ENCODE measurements around the gene YWHAG.
"Not testable (repeated sequence)": the region's sequence is repeated elsewhere in the genome, so short reads cannot be mapped to it uniquely, and the experiment has no call there.

YWHAG gene

DNA sequence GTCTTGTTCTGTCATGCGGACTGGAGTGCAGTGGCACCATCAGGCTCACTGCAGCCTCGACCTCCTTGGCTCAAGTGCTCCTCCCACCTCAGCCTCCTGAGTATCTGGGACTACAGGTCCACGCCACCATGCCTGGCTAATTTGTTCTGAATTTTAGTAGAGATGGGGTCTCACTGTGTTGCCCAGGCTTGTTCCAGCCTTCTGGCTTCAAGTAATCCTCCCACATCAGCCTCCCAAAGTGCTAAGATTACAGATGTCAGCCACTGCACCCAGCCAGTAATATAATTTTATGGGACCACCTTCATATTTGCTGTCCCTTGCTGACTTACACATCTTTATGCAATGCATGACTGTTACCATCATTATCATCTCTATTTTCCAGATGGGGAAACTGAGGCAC, 57.8 kb downstream of the YWHAG start:
- TF ChIP-seq TAF1 (IDR thresholded peaks at IDR 0.05; ENCODE audit: borderline replicate concordance, low read depth, low read length) = no peak
- no peak for TF ChIP-seq POLR2AphosphoS5 (IDR thresholded peaks at IDR 0.05; ENCODE audit: low read depth, low read length)
- TF ChIP-seq POLR2A (IDR thresholded peaks at IDR 0.05; ENCODE audit: low read depth, low read length) = no peak
- FAIRE-seq (no peak), DNase-seq (ENCODE audit: insufficient read length) (no peak)

DNA sequence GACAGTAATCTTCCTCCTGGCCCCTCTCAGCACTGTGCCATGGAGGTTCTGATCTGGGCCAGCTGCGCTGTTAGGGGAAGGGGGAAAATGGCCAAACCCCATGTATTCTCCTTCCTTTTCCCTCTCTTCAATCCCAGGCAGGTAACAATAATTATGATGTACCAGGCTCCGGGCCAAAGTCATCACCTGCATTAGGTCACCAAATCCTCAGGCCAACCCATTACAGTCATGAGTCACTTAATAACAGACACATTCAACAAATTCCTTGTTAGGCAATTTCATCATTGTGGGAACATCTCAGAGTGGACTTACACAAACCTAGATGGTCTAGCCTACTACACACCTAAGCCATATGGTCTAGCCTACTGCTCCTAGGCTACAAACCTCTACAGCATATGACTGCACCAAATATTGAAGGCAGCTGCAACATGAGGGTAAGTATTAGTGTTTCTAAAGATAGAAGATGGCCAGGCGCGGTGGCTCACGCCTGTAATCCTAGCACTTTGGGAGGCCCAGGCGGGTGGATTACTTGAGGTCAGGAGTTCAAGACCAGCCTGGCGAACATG, 58.5 kb downstream of the YWHAG start:
- no peak for DNase-seq (ENCODE audit: insufficient read length)
- FAIRE-seq = no peak
- TF ChIP-seq POLR2A (IDR thresholded peaks at IDR 0.05; ENCODE audit: low read depth, low read length) = no peak

- DNase-seq (ENCODE audit: insufficient read length) (no peak), FAIRE-seq (no peak)
- no peak for TF ChIP-seq POLR2A (IDR thresholded peaks at IDR 0.05; ENCODE audit: low read depth, low read length)
- no peak for TF ChIP-seq POLR2AphosphoS5 (IDR thresholded peaks at IDR 0.05; ENCODE audit: low read depth, low read length)
- TF ChIP-seq TAF1 (IDR thresholded peaks at IDR 0.05; ENCODE audit: borderline replicate concordance, low read depth, low read length) = no peak
Observed at GRCh38 chr7:76296743-76297740, 61.7 kb downstream of the YWHAG start.

GRCh38 chr7:76294344-76295024, 64.3 kb downstream of the YWHAG start:
- TF ChIP-seq TAF1 (IDR thresholded peaks at IDR 0.05; ENCODE audit: borderline replicate concordance, low read depth, low read length) = peak; percentile 26; the same call in 1 of the 2 replicates
- TF ChIP-seq POLR2AphosphoS5 (IDR thresholded peaks at IDR 0.05; ENCODE audit: low read depth, low read length) = no peak
- no peak for DNase-seq (ENCODE audit: insufficient read length)
- FAIRE-seq = no peak

DNA sequence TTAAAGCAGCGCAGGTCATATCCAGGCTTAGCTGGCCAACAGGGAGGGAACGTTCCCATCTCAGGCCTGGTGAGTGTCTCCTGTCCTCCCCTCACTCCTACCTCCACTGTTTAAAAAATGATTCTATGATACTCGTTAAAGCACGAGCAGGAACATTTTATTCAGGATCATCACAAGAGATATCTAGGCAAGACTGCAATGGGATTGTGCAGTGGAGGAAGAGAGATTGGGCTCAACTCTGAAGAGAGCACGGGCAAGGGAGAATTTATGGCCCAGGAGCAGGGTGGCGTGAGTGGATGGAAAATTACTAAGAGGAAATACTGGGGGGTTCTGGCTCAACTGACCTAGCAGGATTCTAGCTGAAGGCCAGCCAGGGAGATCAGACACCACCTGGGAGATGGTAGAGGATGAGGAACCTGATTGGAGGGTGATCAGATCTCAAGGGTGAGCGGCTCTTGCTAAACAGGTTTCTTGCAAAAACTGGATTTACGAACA, 65.3 kb downstream of the YWHAG start:
- no peak for FAIRE-seq
- no peak for TF ChIP-seq POLR2A (IDR thresholded peaks at IDR 0.05; ENCODE audit: low read depth, low read length)
- TF ChIP-seq POLR2AphosphoS5 (IDR thresholded peaks at IDR 0.05; ENCODE audit: low read depth, low read length) = no peak
- no peak for TF ChIP-seq TAF1 (IDR thresholded peaks at IDR 0.05; ENCODE audit: borderline replicate concordance, low read depth, low read length)

GRCh38 chr7:76292911-76293310, 65.9 kb downstream of the YWHAG start:
- FAIRE-seq; DNase-seq (ENCODE audit: insufficient read length): not testable (repeated sequence)

More for the DNA sequence above, 65.3 kb downstream of the YWHAG start:
- DNase-seq (ENCODE audit: insufficient read length) = no peak

DNA sequence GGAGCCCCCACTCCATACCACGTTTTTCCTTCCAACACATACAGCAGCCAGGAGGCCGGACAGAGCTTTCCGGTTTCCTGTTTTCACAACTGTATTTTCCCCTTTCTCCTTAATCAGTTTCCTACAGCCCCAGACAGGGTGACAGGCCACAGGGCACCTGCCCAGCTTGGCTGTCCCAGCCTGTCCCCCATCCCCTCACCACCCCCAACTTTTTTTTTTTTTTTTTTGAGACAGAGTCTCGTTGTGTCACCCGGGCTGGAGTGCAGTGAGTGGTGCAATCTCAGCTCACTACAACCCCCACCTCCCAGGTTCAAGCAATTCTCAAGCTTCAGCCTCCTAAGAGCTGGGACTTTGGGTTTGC, 66.6 kb downstream of the YWHAG start:
- FAIRE-seq = no peak

DNA sequence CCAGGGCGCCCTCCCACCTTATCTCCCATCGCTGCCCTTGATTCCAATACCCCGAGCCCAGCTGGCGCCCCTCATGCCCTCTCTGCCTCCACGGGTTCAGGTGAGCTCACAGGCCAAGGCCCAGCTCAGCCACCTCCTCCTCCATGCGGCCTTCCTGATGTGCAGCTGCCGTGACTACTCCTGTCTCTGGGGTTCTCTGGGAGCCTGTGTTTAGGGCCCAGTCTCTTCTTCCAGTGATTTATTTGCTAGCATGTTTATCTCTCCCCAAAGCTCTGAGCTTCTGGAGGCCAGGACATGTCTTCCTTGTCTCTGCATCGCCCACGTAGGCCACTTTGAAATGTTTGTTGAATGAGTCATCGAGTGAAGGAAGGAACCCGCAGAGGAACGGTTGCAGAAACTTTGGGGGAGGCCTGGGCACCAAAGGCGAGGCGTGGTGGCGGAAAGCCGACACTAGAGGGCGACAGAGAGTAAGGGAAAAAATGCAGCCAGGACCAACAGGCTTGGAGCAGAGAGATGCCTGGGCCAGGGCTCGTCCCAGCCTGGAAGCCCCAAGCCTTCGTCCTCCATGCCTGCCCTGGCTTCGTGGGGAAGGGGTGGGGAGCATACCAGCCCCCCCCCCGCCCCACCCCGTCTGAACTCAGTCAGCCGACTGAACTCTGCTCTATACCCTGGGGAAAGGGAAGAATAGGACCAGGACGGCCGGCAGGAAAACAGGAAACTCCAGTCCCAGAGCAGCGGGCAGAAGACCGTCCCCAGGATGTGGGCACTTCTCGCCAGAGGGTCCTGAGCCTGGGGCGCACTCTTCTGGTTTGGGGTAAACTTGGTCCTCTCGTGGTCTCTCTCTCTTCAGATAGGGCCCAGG, 67.2 kb downstream of the YWHAG start:
- DNase-seq (ENCODE audit: insufficient read length) = peak; percentile 88
- FAIRE-seq = peak; percentile 70
- TF ChIP-seq POLR2AphosphoS5 (IDR thresholded peaks at IDR 0.05; ENCODE audit: low read depth, low read length) (no peak), TAF1 (IDR thresholded peaks at IDR 0.05; ENCODE audit: borderline replicate concordance, low read depth, low read length) (no peak), POLR2A (IDR thresholded peaks at IDR 0.05; ENCODE audit: low read depth, low read length) (no peak)

More for the DNA sequence above, 66.6 kb downstream of the YWHAG start:
- no peak for DNase-seq (ENCODE audit: insufficient read length)
- TF ChIP-seq TAF1 (IDR thresholded peaks at IDR 0.05; ENCODE audit: borderline replicate concordance, low read depth, low read length) (no peak), POLR2AphosphoS5 (IDR thresholded peaks at IDR 0.05; ENCODE audit: low read depth, low read length) (no peak), POLR2A (IDR thresholded peaks at IDR 0.05; ENCODE audit: low read depth, low read length) (no peak)

GRCh38 chr7:76290847-76291350, 67.9 kb downstream of the YWHAG start:
- FAIRE-seq; DNase-seq (ENCODE audit: insufficient read length): not testable (repeated sequence)

- DNase-seq (ENCODE audit: insufficient read length) = no peak
- TF ChIP-seq POLR2A (IDR thresholded peaks at IDR 0.05; ENCODE audit: low read depth, low read length) (no peak), TAF1 (IDR thresholded peaks at IDR 0.05; ENCODE audit: borderline replicate concordance, low read depth, low read length) (no peak), POLR2AphosphoS5 (IDR thresholded peaks at IDR 0.05; ENCODE audit: low read depth, low read length) (no peak)
- FAIRE-seq = no peak
Observed at GRCh38 chr7:76286842-76287403, 71.9 kb downstream of the YWHAG start.

All from GM12892 (cell line).